OCI-LY7 (cell line): ENCODE data around the gene DLGAP1.

Experiments used
- EZH2phosphoT487 ChIP-seq: fragments of 200-600 bp; sonication (generic); IDR thresholded peaks from 2 replicates; pipeline ENCODE4 v1.6.1; 2018; ENCODE audit warnings: low read depth, borderline replicate concordance, mild to moderate bottlenecking, mixed run types, antibody characterized with exemption, low read length, moderate library complexity, mixed read lengths
- TF ChIP-seq, protein P1 (sequence below): fragments of 200-600 bp; sonication (generic); conservative IDR thresholded peaks from 2 replicates; pipeline ENCODE4 v1.5.1; 2014; ENCODE audit warnings: mild to moderate bottlenecking, antibody characterized with exemption, low read length, moderate library complexity, mixed read lengths

DNA sequence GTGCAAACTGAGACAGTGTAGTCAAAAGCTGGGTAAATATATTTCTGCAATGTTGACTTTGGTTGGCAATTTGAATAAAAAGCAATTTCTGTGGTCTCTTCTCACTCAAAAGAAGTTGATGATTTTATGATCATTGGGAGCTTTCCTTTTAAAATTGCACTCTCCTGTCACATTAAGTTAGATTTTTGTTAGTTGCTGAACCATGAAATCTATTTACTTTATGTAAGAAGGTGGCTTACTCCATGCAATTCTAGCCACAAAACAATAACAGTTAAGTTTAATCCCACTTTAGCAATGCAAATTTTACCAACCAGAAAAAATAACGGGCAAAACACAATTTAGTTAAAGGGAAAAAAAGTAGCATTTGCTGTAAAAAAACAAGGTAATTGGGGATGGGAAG lies 48.3 kb downstream of the DLGAP1 start:
- TF ChIP-seq EZH2phosphoT487 = no peak
- TF ChIP-seq, protein P1, sequence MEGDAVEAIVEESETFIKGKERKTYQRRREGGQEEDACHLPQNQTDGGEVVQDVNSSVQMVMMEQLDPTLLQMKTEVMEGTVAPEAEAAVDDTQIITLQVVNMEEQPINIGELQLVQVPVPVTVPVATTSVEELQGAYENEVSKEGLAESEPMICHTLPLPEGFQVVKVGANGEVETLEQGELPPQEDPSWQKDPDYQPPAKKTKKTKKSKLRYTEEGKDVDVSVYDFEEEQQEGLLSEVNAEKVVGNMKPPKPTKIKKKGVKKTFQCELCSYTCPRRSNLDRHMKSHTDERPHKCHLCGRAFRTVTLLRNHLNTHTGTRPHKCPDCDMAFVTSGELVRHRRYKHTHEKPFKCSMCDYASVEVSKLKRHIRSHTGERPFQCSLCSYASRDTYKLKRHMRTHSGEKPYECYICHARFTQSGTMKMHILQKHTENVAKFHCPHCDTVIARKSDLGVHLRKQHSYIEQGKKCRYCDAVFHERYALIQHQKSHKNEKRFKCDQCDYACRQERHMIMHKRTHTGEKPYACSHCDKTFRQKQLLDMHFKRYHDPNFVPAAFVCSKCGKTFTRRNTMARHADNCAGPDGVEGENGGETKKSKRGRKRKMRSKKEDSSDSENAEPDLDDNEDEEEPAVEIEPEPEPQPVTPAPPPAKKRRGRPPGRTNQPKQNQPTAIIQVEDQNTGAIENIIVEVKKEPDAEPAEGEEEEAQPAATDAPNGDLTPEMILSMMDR = no peak
